Activated T-helper 17 cell treated with anti-CD3 and anti-CD28 coated beads, Interleukin-2, amount 50 U/mL, for 72 hours (primary cell): ENCODE data around the gene ARHGAP26. TPM values are rescaled to one million over a fixed set of nuclear protein-coding genes. Genes with fewer than 3 reads are reported as not detected.
A peak's percentile ranks its signal among the peaks of the same experiment; 100 is the strongest.

Experiments
- ATAC-seq: fragments of 150-1000 bp; cut with Tn5 transposase; replicated peaks from 2 replicates; pipeline ENCODE4 v1.10.0; 2021; ENCODE audit warnings: mild to moderate bottlenecking, moderate library complexity
- H3K27ac Mint-ChIP-seq: one replicate; pipeline ENCODE4 v1.8.0; 2022; ENCODE audit warnings: mixed read lengths
- H3K27me3 Mint-ChIP-seq: one replicate; pipeline ENCODE4 v1.8.0; 2022; ENCODE audit warnings: mixed read lengths
- H3K36me3 Mint-ChIP-seq: one replicate; pipeline ENCODE4 v1.8.0; 2022; ENCODE audit warnings: low read depth, mild to moderate bottlenecking, mixed read lengths
- H3K4me1 Mint-ChIP-seq: one replicate; pipeline ENCODE4 v1.8.0; 2022; ENCODE audit warnings: mixed read lengths
- H3K4me3 Mint-ChIP-seq: one replicate; pipeline ENCODE4 v1.8.0; 2022; ENCODE audit warnings: mild to moderate bottlenecking, mixed read lengths
- H3K9me3 Mint-ChIP-seq: one replicate; pipeline ENCODE4 v1.8.0; 2022; ENCODE audit warnings: mixed read lengths
- total RNA-seq, 2 donors: library from RNA; stranded (reverse); gene quantifications; one replicate each; pipeline ENCODE4 v1.2.3, GENCODE V29; 2022

The ARHGAP26 gene
- total RNA-seq, 2 donors from 2014 or later, result 7.8 to 12.0 TPM

DNA sequence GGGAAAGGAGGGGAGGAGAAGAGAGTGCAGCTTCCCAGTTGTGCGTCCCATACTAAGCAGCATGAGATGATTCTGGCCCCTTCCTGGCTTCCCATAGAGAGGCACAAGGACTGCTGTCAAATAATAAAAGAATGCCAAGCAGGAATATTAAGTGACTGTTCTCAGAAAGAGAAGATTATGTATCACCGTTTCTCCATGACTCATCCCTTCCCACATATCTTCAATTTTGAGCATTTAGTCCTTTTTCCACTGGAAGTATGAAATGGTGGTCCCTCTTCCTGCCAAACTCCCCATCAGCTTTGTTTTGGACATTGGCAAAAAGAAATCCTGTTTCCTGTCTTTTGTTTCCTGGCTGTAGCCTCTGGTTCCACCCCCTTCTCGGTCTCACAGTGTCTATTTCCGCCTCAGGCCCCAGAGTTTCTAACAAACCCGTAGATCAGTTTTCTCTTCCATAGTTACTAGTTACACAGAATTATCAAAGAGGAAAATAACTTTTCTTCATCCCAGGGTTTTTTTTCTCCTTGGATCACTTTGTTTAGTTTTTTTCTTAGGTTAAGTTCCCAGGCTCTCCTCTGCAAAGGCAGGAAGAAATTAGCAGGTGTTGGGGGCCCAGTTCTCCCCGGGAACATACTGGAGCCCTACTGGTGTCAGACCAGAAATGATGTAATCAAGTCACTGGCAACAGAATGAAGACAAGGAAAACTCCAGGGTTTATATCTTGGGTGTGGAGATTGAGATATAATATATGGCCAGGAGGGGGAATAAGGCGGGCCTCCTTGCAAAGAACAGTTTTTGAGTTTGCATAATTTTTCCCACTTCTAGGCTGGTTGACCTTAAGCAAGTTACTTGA is 26.4 kb upstream of the ARHGAP26 start:
- H3K27ac Mint-ChIP-seq, result no peak overlapping the region
- H3K9me3 Mint-ChIP-seq, result no peaks in the 10 kb centered on the region
- H3K36me3 Mint-ChIP-seq, result no peaks in the 10 kb centered on the region
- no peak overlapping the region for H3K4me3 Mint-ChIP-seq
- H3K4me1 Mint-ChIP-seq, result peaks cover 4% of the 10 kb centered on the region
- no peak for ATAC-seq
- H3K27me3 Mint-ChIP-seq, result peaks cover 9% of the 10 kb centered on the region

DNA sequence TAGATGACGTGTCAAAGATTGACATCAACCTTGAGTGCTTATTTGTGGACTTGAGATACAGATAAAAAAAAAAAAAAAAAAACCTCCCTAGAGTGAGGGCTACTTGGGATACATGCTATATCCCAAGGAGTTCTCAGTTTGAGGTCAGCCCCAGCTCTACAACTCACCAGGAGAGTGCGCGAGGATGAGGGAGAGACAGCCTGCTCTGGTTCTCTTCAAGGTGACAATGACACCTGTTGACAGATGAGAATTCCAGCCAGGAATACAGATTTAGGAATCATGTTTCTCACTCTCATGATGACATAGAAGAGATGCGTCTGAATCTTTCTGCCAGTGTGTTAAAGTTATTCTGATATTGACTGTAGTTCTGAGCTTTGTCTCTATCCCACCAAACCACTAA is 24.9 kb upstream of the ARHGAP26 start:
- peaks cover 10% of the 10 kb centered on the region for H3K4me1 Mint-ChIP-seq
- peaks cover 4% of the 10 kb centered on the region for H3K27me3 Mint-ChIP-seq
- H3K27ac Mint-ChIP-seq, result no peak overlapping the region
- ATAC-seq, result no peak
- no peaks in the 10 kb centered on the region for H3K9me3 Mint-ChIP-seq
- no peak overlapping the region for H3K4me3 Mint-ChIP-seq
- H3K36me3 Mint-ChIP-seq, result no peaks in the 10 kb centered on the region

DNA sequence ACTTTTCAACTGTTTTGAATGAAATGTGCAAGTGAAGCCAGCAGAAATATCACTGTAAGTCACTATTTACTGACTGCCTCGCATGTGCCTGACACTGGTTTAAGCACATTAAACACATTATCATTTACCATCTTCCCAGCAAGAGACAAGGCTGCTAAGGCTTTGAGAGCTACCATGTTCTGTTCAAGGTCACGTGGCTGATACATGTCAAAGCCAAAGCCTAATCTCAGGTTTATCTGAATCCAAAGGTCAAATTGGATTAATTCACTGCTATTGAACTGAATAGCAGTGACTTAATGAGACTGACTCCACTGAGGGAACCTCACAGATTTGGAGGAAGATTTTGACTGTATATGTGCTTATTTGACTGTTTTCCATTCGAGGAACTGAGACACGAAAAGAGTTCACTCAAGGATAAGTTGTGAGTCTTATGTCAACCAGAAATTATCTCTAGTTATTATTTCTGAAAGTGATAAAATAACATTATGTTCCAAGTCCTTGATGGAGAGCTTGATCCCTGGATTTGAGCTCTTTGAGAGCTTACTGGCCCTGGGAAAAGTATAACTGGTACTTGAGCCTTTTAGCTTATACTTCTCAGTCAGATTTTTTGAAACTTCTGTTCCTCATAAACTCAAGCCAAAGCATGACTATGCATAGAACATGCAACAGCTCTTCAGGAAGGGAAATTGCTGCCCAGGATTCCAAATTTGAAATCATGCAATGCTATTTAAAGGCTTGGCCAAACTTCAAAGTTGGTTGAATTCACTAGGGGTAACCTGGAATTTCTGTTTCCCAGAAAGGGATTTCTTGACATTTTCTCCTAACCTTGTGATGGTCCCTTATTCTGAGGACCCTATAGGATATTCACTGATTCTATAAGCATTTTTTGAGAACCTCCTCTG is 23.4 kb upstream of the ARHGAP26 start:
- H3K36me3 Mint-ChIP-seq, result no peaks in the 10 kb centered on the region

DNA sequence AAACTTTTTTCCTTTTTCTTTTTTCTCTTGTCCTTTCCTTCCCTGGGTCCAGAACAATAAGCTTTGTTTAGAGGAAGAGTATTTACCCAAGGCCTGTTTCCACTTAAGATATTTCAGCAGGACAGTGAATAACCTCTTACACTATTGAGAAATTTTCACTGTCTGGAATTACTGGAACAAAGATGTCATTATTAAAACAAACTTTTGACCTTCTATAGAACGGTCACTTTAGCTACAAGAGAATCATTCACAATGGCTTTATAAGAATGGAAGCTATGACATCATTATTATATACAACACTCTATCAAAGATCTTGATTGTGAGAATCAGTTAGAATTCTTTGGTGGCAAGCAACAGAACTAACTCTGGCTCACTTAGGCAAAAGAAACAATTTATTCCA is 22.0 kb upstream of the ARHGAP26 start:
- ATAC-seq, result no peak
- Mint-ChIP-seq H3K9me3 (no peaks in the 10 kb centered on the region), H3K4me1 (peaks cover 10% of the 10 kb centered on the region), H3K27me3 (peaks cover 4% of the 10 kb centered on the region), H3K27ac (no peak overlapping the region), H3K36me3 (no peaks in the 10 kb centered on the region), H3K4me3 (no peak overlapping the region)

More for the DNA sequence above, 23.4 kb upstream of the ARHGAP26 start:
- no peak overlapping the region for H3K27ac Mint-ChIP-seq
- H3K4me3 Mint-ChIP-seq, result no peak overlapping the region
- peaks cover 10% of the 10 kb centered on the region for H3K4me1 Mint-ChIP-seq
- ATAC-seq, result no peak
- H3K27me3 Mint-ChIP-seq, result peaks cover 4% of the 10 kb centered on the region
- no peaks in the 10 kb centered on the region for H3K9me3 Mint-ChIP-seq

DNA sequence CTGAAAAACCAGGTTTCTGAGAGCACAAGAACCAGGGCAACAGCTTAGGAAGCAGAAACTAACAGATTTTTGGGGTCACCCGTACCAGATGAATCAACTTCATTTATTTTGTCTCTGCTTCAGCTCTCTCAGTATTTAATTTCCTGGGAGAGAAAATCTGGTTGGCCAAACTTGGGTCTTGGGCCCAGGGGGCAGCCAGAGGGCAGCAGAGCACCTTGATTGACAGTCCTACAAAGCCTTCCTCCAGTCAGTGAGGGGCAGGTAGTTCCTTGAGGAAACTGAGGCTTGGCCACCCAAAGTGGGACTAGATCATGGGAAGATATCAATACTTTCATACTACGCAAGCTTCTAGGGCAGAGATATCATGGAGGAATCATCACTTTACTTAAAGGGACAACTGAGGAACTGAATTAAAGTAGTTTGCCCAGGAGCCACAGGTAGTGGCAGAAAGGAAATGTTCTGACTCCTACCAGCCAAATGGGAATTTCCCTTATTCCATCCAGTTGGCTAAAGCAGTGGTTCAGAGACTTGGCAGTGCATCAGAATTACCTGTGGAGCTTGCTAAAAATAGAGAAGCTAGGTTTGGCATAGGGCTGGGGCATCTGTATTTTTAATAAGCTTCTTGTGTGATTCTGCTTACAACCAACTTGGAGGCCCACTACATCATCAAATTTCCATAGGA is 21.5 kb upstream of the ARHGAP26 start:
- peak; percentile 72 for ATAC-seq
- Mint-ChIP-seq H3K36me3 (no peaks in the 10 kb centered on the region), H3K4me3 (no peak overlapping the region), H3K27ac (no peak overlapping the region), H3K27me3 (peaks cover 3% of the 10 kb centered on the region), H3K4me1 (peaks cover 10% of the 10 kb centered on the region), H3K9me3 (no peaks in the 10 kb centered on the region)

DNA sequence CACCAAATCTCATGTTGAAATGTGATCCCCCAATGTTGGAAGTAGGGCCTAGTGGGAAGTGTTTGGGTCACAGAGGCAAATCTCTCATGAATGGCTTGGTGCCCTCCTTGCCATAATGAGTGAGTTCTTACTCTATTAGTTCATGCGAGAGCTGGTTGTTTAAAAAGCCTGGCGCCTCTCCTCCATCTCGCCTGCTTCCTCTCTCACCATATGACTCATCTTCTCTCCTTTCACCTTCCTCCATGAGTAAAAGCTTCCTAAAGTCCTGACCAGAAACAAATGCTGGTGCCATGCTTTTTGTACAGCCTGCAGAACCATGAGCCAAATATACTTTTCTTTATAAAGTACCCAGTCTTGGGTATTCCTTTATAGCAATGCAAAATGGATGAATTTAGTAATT is 20.9 kb upstream of the ARHGAP26 start:
- no peak overlapping the region for H3K4me3 Mint-ChIP-seq
- H3K27me3 Mint-ChIP-seq, result no peaks in the 10 kb centered on the region
- peak; percentile 83 for ATAC-seq
- H3K36me3 Mint-ChIP-seq, result no peaks in the 10 kb centered on the region
- H3K9me3 Mint-ChIP-seq, result no peaks in the 10 kb centered on the region
- peaks cover 10% of the 10 kb centered on the region for H3K4me1 Mint-ChIP-seq
- H3K27ac Mint-ChIP-seq, result no peak overlapping the region

DNA sequence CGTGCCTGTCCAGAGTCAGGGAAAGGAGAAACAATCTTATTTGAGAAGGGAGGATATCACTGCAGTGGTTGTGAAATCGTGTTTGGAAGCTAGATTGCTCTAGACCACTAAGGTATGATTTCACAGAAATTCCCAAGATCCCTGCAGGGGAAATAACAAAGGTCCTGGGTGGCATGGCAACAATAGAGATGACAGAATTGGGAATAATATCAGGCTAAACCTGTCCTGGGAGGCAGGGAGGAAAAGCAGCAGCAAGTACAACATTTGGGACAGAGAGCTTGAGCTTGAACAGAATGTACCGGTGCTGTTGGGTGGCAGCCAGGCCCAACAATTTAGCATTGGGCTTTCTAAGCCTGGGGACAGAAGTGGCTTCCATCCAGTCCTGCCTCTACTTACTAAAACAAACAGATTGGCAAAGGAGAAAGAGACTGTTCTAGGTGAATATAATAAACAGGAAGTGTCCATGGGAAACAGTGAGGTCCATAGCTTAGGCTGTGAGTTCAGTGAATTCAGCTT is 17.0 kb upstream of the ARHGAP26 start:
- no peaks in the 10 kb centered on the region for H3K9me3 Mint-ChIP-seq
- H3K4me3 Mint-ChIP-seq, result no peak overlapping the region
- no peak for ATAC-seq
- peaks cover 18% of the 10 kb centered on the region for H3K4me1 Mint-ChIP-seq
- peak overlapping the region; percentile 23 for H3K27ac Mint-ChIP-seq
- H3K27me3 Mint-ChIP-seq, result no peaks in the 10 kb centered on the region
- no peaks in the 10 kb centered on the region for H3K36me3 Mint-ChIP-seq

DNA sequence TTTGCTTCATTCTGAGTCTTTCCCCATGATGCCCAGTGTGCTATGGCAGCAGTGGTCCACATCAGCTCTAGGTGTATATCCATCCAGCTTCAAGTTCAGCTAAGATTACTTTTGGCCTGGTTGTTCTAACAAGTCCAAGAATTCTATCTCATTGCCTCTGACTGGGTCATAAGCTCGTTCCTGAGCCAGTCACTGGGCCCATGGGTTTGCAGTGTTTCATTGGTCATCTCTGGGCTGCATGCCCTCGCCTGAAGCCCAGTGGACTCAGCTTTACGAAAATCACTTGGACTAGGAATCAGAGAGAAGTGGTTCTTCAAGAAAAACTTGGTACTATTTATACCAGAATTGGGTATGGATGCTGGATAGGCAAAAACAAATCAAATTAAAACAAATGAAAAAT is 16.1 kb upstream of the ARHGAP26 start:
- H3K4me3 Mint-ChIP-seq, result no peak overlapping the region
- H3K27ac Mint-ChIP-seq, result no peak overlapping the region
- no peaks in the 10 kb centered on the region for H3K9me3 Mint-ChIP-seq
- no peak for ATAC-seq
- peaks cover 15% of the 10 kb centered on the region for H3K4me1 Mint-ChIP-seq
- no peaks in the 10 kb centered on the region for H3K36me3 Mint-ChIP-seq
- H3K27me3 Mint-ChIP-seq, result no peaks in the 10 kb centered on the region

DNA sequence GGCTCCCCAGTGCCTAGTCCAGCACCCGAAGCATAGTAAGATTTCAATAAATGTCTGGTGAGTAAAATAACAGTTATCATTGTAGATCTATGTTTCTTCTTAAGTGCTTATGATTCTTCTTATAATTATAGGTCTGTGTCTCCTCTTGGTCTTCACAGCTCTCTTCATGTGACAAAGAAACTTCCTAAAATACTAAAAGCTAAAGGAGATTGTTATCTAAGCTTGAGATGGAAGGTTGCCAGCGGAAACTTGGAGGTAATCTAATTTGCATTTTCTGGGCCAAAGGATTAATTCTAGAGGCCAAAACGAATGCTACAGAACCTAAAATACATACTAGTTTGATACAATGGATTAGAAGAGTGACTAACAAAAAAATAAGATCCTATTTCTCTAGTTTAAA is 13.6 kb upstream of the ARHGAP26 start:
- no peak overlapping the region for H3K4me3 Mint-ChIP-seq
- no peaks in the 10 kb centered on the region for H3K27me3 Mint-ChIP-seq
- H3K9me3 Mint-ChIP-seq, result no peaks in the 10 kb centered on the region
- ATAC-seq, result no peak
- H3K4me1 Mint-ChIP-seq, result peaks cover 9% of the 10 kb centered on the region
- H3K27ac Mint-ChIP-seq, result no peak overlapping the region
- no peaks in the 10 kb centered on the region for H3K36me3 Mint-ChIP-seq

DNA sequence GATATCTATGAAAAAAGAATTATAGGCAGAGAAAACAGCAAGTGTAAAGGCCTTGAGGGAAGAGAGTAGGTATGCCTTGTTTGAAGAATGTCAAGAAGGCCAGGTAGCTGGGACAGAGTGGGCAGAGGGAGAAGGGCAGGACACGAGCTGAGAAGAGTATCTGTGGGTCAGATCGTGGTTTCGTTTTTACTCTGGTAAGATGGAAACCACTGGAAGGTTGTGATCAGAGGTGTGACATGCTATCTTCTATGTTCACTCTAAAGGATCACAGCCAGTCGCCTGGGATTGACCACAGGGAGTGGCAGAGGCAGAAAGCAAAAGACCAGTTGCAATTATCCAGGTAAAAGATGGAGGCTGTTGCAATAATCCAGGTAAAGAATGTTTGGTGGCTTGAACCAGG is 12.6 kb upstream of the ARHGAP26 start:
- H3K27ac Mint-ChIP-seq, result no peak overlapping the region
- no peak overlapping the region for H3K4me3 Mint-ChIP-seq
- peaks cover 9% of the 10 kb centered on the region for H3K4me1 Mint-ChIP-seq
- H3K36me3 Mint-ChIP-seq, result no peaks in the 10 kb centered on the region
- H3K27me3 Mint-ChIP-seq, result no peaks in the 10 kb centered on the region
- peak; percentile 44 for ATAC-seq
- no peaks in the 10 kb centered on the region for H3K9me3 Mint-ChIP-seq

DNA sequence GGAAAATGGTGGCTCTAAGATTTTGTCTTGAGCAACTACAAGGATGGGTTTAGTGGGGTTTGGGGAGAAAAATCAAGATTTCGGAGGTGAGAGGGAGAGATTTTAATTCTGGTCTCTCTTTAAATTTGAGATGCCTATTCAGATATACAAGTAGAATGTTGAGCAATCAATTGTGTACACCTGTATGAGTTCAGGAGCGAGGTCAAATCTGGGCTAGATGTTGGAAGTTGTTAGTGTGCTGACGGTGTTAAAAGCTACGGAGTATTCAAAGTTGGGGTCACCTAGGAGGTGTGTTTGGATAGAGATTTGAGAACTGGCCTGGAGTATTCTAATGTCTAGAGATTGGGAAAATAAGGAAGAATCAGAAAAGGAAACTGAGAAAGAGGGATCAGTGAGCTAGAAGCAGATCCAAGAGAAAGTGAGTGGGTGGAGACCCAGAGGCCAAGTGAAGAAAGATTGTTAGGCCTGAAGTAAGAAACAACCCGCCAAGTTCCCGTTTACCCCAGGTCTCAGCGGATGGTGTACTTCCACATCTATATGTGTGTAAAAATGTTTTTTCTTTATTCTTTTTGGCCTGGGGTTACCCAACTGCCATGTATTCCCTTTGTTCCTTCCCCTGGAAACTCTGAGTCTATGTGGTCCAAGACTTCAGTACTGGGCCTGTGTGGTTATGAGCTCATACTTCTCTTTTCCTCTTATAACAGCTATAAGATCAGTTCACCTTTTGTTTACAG is 11.9 kb upstream of the ARHGAP26 start:
- Mint-ChIP-seq H3K9me3 (no peaks in the 10 kb centered on the region), H3K4me1 (peaks cover 9% of the 10 kb centered on the region), H3K27ac (peak overlapping the region; percentile 3), H3K4me3 (no peak overlapping the region), H3K36me3 (no peaks in the 10 kb centered on the region), H3K27me3 (no peaks in the 10 kb centered on the region)
- peak; percentile 94 for ATAC-seq

DNA sequence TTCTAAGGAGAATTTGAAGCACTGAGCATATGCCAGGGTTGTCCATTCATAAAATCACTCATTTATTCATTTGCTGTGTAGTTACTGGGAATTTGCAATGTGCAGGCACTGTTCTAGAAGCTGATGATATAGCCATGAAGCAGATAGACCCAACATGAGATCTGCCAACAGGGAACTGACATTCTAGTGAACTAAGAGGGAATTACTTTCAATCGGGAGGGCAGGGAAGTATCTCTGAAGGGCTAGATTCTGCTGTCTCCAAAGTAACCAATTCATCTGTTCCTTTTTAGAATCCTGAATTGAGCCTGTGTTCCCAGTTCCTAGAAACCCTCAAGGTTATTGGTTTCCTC is 11.4 kb upstream of the ARHGAP26 start:
- no peak overlapping the region for H3K4me3 Mint-ChIP-seq
- H3K36me3 Mint-ChIP-seq, result no peaks in the 10 kb centered on the region
- peaks cover 9% of the 10 kb centered on the region for H3K4me1 Mint-ChIP-seq
- no peak for ATAC-seq
- H3K9me3 Mint-ChIP-seq, result no peaks in the 10 kb centered on the region
- no peaks in the 10 kb centered on the region for H3K27me3 Mint-ChIP-seq
- no peak overlapping the region for H3K27ac Mint-ChIP-seq

DNA sequence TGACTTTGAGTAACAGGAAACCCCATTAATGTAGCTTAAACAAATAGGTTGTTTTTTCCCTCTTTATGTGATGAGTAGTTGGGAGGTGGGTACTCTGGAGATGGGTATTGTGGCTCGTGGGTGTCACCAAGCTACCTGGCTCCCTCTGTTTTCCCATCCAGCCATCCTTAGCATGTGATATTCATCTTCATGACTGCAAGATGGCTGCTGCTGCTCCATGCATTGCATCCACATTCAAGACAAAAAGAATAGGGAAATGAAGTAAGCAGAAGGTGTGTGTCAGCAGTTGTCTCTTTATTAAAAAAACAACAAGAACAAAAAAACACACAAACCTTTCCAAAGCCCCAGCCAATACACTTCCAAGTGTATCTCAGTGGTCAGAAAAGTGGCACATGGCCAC is 6.5 kb upstream of the ARHGAP26 start:
- H3K9me3 Mint-ChIP-seq, result no peaks in the 10 kb centered on the region
- ATAC-seq, result no peak
- no peaks in the 10 kb centered on the region for H3K4me1 Mint-ChIP-seq
- no peak overlapping the region for H3K27ac Mint-ChIP-seq
- no peaks in the 10 kb centered on the region for H3K36me3 Mint-ChIP-seq
- no peak overlapping the region for H3K4me3 Mint-ChIP-seq
- H3K27me3 Mint-ChIP-seq, result no peaks in the 10 kb centered on the region

DNA sequence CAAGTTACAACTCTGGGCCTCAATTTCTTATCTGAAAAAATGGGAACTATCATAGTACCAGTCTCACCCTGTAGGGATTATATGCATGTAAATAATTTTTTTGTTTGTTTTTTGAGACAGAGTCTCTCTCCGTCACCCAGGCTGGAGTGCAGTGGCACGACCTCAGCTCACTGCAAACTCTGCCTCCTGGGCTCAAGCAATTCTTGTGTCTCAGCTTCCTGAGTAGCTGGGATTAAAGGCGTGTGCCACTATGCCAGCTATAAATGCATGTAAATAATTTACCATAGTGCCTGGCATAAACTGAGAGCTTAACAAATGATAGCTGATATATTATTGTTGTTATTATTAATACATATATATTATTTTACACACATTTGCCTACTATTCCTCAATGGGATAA is 3.0 kb upstream of the ARHGAP26 start:
- peaks cover 14% of the 10 kb centered on the region for H3K4me1 Mint-ChIP-seq
- H3K36me3 Mint-ChIP-seq, result no peaks in the 10 kb centered on the region
- no peaks in the 10 kb centered on the region for H3K9me3 Mint-ChIP-seq
- ATAC-seq, result no peak
- no peak overlapping the region for H3K27ac Mint-ChIP-seq
- H3K4me3 Mint-ChIP-seq, result no peak overlapping the region
- H3K27me3 Mint-ChIP-seq, result no peaks in the 10 kb centered on the region
